HG02678 (cell line): ENCODE results near the gene NFKBIA.
A peak's percentile ranks its signal among the peaks of the same experiment; 100 is the strongest.
"Not testable (repeated sequence)": the region's sequence is repeated elsewhere in the genome, so short reads cannot be mapped to it uniquely, and the experiment has no call there.

Experiments used
- ATAC-seq: cut with Tn5 transposase; IDR thresholded peaks from one replicate; pipeline ENCODE4 v1.9.1; 2021; ENCODE audit warnings: mild to moderate bottlenecking, moderate library complexity; ENCODE audit not compliant: unreplicated experiment

The NFKBIA gene

GRCh38 chr14:35404449-35405303 lies at the start of gene NFKBIA:
Gene NFKBIA (minus strand): TSS chr14:35404749. CDS start chr14:35404644, 105 bp downstream.
- peak; percentile 60 for ATAC-seq

GRCh38 chr14:35446450-35446849 lies 41.9 kb upstream of the NFKBIA start:
- no peak for ATAC-seq

- no peak for ATAC-seq
Measured at GRCh38 chr14:35444104-35444503, 39.6 kb upstream of the NFKBIA start.

- no peak for ATAC-seq
Measured at GRCh38 chr14:35441160-35441559, 36.6 kb upstream of the NFKBIA start.

- no peak for ATAC-seq
Measured at GRCh38 chr14:35438910-35439713, 34.6 kb upstream of the NFKBIA start.

GRCh38 chr14:35438492-35438891 lies 33.9 kb upstream of the NFKBIA start:
- ATAC-seq = not testable (repeated sequence)

- ATAC-seq = no peak
Measured at GRCh38 chr14:35435177-35435576, 30.6 kb upstream of the NFKBIA start.

GRCh38 chr14:35433826-35434225 lies 29.3 kb upstream of the NFKBIA start:
- no peak for ATAC-seq

GRCh38 chr14:35430459-35431199 lies 26.1 kb upstream of the NFKBIA start:
- ATAC-seq = no peak

- ATAC-seq = no peak
Measured at GRCh38 chr14:35429951-35430350, 25.4 kb upstream of the NFKBIA start.

- ATAC-seq = no peak
Measured at GRCh38 chr14:35425850-35426249, 21.3 kb upstream of the NFKBIA start.

- no peak for ATAC-seq
Measured at GRCh38 chr14:35423621-35424020, 19.1 kb upstream of the NFKBIA start.

GRCh38 chr14:35420036-35420811 lies 15.7 kb upstream of the NFKBIA start:
- no peak for ATAC-seq

GRCh38 chr14:35419429-35419841 lies 14.9 kb upstream of the NFKBIA start:
- no peak for ATAC-seq

GRCh38 chr14:35418093-35418492 lies 13.5 kb upstream of the NFKBIA start:
- ATAC-seq = no peak

- peak; percentile 52 for ATAC-seq
Measured at GRCh38 chr14:35416108-35416750, 11.7 kb upstream of the NFKBIA start.

- no peak for ATAC-seq
Measured at GRCh38 chr14:35414365-35414764, 9.8 kb upstream of the NFKBIA start.

- no peak for ATAC-seq
Measured at GRCh38 chr14:35412272-35413056, 7.9 kb upstream of the NFKBIA start.

- no peak for ATAC-seq
Measured at GRCh38 chr14:35410858-35411257, 6.3 kb upstream of the NFKBIA start.
